GM21528 (cell line): Measurements from ENCODE around the gene EDAR.

ENCODE experiments used
- ATAC-seq: cut with Tn5 transposase; IDR thresholded peaks from one replicate; pipeline ENCODE4 v1.9.1; 2021; ENCODE audit warnings: mild to moderate bottlenecking, moderate library complexity; ENCODE audit not compliant: unreplicated experiment, low FRiP score

The EDAR gene

DNA sequence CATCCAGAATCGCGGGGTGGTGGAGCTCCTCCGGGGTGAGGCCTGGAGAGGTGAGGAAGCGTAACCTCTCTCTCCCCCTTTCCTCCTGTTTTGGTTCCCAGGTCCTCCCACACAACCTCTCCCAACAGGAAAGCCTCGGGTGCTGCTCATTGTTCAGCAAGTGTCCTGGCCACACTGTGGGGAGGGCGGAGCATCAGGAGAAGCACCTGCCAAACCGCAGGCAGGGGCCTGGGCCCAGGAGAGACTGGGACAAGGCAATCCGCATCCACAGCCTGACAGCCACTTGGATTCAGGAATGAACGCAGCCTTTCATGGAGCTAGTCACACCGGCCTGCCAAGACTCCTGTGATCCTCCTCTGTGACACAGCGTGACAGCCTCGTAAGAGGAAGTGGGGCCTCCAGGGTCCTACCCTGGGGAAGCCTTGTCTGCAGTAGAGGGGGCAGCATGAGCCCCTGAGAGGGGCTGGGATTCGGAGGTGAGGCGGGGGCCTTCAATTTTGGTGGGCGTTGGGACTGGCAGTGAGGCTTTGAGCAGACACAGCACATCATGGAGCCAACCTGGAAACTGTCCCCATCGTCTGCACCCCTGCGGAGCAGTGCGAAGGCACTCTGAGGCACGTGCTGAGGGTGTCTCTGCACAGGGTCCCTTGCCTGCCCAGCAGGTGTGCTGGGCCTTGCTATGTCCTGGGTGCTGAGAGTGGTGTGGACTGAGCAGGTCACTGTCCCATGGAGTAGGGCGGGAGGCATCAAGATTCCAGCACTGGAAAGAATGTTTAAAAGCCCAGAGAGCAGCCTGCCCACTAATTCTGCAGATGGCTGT is 62.2 kb downstream of the EDAR start:
- no peak for ATAC-seq

DNA sequence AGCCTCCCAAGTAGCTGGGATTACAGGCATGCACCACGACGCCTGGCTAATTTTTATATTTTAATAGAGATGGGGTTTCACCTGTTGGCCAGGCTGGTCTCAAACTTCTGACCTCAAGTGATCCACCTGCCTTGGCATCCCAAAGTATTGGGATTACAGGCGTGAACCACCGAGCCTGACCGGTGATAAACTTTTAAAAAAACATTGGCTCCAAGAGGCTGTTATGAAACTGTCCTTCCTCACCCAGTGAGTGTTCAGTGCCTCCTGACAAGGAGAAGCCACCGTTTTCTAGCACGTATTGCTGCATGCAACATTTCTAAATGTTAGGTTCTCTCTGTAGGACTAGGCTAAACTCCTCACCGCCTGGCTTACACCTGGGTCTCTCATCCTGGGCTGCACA is 63.3 kb downstream of the EDAR start:
- ATAC-seq = no peak

DNA sequence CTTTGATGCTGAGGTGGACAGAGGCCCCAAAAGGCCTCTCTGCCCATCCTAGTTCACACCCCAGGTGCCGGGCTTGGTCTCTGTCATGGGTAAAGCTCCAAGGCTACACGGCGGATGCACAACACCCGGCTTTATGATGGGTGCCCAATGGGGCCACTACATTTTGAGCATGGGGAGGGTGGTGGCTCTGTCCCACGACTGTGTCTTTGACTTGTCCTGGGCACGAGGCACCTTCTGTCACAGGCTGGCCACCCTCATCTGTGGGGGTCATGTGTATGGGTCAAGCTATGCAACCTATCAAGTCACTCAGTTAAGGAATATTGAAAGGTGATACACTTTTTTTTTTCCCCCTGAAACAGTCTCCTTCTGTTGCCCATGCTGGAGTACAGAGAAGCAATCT is 63.7 kb downstream of the EDAR start:
- ATAC-seq = no peak

DNA sequence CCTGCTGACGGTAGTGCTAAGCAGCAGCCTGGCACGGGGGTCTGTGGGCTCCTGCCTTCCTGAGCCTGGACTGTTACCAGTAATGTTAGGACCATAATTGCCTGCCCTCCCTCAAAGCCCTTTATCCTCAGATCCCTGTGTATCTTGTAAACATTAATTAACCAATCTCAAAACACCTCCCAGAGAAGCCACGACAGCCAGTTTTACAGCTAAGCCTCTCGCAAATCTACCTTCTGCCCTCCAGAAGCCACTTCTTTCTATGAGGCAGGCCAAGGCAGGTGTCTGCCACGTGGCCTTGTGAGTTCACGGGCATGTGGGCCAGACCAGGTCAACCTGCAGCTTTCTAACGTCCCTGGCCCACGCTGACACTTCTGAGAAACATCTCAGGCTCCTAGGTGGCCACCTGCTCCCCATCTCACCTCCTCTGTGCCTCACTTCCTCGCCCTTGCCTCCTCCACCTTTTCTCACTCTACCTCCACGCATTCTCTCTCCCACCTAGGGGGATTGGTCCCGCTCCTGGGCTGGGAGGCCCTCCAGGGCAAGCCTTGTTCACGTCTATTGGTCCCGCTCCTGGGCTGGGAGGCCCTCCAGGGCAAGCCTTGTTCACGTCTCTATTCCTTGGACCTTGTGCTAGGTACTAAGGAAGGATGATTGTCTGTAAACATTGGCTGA is 64.3 kb downstream of the EDAR start:
- no peak for ATAC-seq

DNA sequence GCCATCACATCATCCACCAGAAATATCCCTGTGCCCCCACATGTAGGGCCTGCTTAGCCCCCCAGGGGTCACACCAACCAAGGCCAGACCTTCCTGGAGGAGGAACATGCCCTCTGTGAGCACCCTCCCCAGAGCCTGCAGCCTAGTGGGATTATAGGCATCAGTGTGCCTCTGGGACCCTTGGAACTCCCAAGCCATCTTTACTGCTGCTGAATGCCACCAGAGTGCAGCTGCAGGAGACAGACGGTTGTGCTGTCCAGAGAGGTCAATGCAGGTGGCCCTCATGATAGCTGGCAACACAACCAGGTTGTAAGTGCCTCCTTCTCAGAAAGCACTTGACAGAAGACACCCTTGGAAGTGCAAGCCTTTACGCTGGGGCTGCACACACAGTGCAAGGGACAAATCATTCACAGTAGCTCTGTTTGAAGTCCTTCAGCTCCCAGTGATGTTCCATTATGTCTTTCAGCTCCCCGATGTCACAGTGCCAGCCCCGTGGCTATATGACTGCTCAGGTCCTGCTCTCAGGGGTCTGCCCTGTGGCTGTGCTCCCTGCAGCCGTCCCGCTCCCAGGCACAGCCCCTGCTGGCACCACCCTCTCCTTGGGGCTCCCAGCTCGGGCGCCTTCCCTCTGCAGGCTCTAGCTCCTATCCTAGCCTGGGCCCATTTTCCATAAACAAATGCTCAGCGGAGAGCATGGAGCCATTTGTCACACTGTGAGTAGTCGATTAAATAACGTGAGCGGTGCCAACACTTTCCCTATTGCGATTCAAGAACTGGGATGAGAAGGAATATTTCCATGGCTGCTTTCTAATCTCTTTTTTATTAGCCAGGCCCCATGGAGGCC is 65.1 kb downstream of the EDAR start:
- no peak for ATAC-seq

DNA sequence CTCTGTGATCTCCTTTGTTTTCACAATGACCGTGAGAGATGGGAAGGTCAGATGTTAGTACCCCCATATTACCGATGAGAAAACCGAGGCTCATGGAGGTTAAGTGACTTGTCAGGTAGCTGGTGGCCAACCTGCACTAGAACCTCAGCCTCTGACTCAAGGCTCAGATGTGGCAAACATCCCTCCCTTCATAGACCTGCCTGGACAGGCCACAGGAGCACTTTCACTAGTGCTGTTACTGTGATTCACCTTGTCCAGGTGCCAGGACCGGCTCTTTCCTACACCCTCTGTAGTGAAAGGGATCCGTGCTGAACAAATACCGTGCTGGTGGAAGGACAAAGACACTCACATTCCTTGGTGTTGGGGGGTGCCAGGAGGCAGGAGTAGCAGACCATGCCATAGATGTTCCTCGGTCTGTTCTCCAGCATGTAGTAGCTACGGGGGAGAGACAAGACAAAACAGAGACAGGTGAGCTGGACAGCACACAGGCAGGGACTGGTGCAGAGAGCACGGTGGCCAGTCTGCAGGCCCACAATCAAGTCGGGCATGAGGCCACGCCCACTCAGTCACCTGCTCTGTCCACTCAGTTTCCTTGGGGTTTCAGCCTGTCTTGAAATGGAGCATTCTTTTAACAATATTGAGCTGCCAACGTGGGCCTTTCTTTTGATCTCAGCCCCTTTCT is 65.9 kb downstream of the EDAR start:
- ATAC-seq = no peak

DNA sequence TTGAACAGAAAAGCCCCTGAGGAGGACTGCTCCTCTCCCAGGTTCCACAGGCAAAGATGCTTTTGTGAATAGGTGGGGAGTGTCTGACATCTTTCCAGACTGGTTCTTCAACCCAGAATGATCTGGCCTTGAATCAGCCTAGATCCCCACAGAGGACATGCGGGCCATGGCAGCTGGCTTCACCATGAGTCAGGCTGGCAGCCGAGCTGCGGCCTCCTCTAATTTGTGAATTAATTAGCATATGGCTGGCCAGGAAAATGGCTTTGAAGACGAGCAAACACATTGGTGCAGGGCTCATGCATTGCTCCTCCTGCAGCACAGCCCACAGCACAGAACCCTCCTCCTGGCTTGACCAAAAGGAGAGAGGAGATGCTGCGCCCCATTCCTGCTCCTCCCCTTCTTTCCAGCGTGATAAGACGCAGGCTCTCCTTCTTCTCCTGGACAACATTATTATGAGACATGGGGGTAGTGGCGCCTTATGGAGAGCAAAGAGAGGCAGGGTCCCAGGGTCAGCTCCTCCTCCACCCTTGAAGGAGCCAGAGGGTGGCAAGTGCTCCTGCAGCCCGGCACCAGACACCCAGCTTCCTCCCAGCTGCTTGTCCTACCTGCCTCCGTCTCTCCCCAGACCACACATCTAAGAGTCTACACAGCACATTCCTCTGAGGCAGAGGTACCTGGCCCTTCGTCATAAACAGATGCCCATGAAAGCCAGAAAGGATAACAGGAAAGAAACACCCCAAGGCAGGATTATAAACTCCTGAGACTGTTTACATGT is 66.7 kb downstream of the EDAR start:
- no peak for ATAC-seq

DNA sequence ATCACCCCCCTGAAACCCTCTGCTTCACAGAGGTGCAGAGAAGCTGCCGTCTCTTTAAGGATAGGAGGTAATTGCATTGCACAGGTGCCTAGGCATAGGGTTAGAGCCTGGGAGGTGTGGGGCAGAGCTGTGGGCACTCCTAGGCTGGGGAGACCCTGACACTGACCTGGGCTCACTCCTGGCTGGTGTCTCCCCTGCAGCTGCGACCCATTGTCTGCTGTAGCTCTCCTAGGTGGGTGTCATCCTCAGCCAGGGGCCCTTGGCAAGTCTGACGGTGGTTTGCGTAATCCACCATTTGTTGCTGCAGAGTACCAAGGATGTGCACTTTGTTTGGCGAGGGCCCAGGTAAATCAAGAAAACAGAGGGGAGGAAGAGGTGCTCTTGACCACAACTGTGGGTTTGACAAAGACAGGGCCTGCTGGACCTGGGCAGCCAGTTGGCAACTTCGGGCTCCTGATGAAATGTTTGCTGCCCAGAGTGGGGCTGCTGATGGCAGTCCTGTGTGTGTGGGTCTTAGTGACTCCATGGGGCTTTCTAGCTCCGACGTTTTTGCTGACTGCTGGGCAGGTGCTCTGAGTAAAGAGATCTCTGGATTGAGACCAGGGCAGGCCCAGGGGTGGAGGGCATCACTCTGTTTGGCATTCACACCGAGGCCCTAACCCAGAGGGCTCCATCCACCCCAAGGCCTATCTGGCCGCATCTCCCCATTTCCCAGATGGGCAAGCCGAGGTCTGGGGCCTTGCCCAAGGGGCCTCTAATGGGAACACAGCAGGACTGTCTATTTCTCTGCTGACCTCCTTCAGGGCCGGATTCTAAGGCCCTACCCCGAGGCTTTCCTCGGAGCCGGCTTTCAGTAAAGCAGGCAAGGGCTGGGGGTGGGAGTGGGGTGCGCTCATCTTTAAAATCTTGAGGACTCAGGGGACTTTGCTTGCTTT is 67.7 kb downstream of the EDAR start:
- no peak for ATAC-seq

DNA sequence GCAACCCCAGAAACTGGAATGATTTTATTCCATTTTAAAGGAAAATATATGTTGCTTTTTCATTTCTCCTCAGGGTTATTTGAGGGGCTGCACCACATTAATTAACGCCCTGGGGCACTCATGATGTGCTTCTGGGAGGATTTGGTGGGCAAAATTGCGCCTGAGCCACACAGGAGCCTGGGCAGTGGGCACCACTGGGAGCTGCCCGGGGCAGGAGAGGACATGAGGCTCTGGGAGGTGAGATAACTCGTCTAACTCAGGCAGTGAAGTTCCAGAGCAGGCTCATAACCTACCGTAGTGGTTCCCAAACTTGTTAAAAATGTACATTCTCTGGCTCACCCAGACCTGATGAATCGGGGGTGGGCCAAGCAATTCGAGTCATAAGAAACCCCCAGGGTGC is 68.3 kb downstream of the EDAR start:
- no peak for ATAC-seq

DNA sequence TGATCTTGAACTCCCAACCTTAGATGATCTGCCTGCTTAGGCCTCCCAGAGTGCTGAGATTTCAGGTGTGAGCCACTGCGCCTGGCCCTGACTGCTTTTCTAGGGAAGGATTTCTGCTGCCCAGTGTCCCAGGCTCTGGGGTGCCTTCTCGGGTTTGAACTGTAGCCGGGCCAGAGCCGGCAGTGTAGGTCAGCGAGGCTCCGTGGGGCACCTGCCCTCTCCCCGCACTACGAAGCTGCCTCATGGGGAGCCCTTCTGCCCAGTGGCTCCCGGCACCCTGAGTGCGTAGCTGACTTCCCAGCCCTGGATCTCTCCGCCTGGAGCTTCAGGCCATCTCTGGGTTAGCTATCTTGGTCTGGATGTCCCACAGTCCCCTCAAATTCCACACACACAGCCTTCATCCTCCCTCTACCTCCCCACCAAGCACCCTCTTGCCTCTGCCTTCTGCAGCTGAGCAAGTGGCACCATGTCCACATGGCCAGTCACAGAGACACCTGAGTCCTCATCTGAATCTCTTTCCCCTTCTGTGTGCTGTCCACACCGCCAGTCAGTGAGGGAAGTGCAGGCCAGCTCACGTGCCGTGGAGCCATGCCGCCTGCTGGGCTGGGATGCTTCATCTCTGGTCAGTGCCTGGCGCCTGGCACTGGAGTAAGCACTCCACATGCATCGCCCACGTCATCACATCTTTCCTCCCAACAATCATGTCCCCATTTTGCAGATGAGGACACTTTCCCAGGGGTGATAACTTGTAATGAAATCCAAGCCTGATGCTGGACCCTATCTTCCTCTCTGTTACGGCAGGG is 69.2 kb downstream of the EDAR start:
- ATAC-seq = no peak

DNA sequence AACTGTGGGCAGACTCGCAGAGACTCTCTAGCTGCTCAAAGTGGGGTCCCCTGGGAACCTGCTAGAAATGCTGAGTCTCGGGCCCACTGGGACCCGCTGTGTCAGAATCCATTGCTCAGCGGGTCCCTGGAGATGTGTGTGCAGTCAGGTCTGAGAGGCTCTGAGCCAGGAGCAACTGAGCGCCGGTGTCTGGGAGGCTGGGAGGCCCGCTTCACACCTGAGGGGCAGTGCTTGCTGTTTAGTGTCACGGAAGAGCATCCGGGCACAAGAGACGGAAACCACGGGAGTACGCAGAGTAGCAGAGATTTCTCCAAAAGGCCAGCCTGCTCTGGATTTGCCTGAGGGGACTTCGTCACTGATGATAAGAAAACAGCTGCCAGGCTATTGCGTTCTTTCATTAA is 70.1 kb downstream of the EDAR start:
- ATAC-seq = no peak

DNA sequence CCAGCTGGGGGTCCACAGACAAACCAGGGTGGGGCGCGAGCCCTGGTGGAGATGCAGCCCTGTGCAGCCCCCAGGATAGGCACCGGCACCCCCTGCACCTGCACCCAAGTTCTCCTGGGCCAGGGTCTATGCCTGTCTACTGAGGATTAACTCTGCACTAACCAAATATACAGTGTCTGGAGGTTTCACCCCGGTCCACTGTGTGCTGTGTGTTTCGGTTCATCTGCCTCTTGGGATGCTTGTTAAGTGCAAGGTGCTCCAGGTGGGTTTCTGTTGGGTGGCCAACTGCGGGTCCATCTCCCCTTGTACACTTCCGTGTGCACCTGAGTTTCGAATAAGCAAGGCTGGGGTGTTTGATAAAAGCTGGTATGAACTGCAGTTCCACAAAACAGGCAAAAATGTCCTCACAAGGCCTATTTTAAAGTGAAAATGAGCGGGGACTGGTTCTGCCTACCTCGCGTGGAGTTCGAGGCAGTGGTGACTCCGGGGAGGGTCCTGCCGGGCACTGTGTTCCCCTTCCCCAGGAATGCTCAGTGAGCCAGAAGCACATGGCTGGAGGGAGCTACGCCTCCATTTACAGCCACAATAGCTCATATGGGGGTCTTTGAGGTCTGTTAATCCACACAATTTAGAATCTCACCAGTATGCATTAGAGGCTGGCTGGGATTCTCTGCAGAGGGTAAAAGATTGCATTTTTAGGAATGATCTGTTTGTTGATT is 70.7 kb downstream of the EDAR start:
- ATAC-seq = no peak

DNA sequence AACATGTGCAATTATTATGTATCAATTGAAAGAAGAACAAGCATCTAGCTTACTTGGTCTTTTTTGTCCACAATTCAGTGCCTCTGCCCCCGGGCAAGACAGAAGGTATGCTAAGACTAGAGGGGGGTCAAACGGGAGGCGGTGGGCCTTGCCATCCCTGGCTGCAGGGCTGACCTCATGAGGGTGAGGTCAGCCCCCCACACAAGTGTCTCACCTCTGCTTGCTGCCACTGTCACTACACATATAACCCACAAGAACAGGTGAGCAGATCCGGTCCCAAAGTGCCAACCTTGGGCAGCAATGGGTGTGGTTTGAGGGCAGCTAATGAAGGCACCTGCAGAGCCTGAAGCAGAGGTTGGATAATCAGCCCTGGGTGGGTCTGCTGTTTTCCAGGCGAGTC is 71.5 kb downstream of the EDAR start:
- no peak for ATAC-seq

DNA sequence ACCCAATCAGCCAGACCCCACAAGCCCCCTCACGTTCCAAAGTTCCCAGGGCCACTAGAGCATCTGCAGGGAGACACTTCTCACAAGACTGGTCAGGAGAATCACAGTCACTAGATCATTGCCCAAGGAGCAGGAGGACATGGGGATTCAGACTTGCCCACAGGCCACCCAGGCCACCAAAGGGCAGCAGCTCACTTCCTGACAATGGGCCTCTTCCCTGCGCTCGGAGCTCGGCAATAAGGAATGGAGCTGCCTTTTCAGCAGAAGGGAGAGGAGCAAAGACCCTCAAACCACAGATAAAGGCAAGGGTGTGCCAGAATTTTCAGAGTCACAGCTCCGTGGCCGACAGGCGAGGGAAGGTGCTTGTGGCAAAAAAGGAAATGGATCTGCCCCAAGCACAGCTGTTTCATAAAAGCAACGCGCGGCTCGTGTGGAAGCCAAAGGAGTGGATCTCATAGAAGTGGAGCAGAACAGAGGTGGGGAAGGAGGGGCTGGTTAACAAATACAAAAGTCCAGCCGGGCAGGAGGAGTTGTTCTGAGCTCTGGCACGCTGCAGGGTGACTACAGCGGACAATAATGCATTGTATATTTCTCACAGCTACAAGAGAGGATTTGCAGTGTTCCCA is 72.1 kb downstream of the EDAR start:
- ATAC-seq = no peak

DNA sequence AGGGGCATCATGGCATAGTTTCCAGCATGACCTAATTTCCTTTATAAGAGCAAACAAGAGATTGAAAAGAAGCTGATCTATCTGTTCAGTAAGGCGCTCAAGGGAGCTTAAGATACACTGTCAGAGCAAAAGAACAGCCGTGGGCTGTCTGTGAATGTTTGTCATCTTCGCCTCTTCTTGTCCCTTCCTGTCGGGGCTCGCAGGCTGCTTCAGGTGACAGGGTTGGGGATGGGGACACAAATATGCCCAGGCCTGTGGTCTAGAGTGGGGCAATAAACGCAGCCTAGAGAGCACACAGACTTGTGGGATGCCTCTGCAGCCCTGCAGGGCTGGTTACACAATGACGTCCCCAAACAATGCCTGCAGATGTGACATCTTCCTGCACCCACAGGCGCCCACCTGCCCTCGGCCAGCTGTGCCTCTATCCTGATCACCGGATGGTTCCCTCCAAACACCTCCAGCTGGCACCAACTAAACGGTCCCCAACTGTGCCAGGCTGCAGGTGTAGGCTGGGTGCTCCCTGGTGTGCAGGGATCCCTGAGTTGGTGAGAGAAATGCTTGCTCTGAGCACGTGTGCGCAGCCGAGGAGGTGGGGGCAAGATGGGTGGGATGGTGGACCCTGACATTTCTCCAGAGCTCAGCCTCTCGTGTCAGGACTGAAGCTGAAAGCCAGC is 72.8 kb downstream of the EDAR start:
- no peak for ATAC-seq

DNA sequence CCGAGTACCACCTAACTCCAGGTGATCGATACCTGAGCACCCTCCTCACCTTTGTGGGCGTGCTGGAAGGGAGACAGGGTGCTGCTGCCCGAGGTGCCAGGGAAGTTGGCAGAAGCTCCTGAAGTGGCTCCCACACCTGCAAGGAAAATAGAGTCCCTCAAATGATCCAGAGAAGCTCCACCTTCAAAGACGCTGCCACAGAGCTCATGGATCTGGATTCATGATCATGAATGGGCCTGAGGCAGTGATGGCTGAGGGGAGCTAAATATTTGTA is 76.5 kb downstream of the EDAR start:
- ATAC-seq = no peak
